ENCODE data around the gene HSPA5.
"Not testable (repeated sequence)": the region's sequence is repeated elsewhere in the genome, so short reads cannot be mapped to it uniquely, and the experiment has no call there.

HSPA5 gene

GRCh38 chr9:125258832-125259534, 17.8 kb upstream of the HSPA5 start:
- peaks cover 19% of the 10 kb centered on the region for H3K36me3 Mint-ChIP-seq (ENCODE audit: low read depth)
- no peak overlapping the region for H3K27ac Mint-ChIP-seq
- no peak overlapping the region for H3K4me3 Mint-ChIP-seq
- H3K4me1 Mint-ChIP-seq (ENCODE audit: low read depth), result peaks cover 26% of the 10 kb centered on the region
- H3K27me3 Mint-ChIP-seq, result no peaks in the 10 kb centered on the region
- H3K9me3 Mint-ChIP-seq, result no peaks in the 10 kb centered on the region
- DNase-seq, result no peak

GRCh38 chr9:125258160-125258785, 17.1 kb upstream of the HSPA5 start:
- Mint-ChIP-seq H3K27ac (no peak overlapping the region), H3K9me3 (no peaks in the 10 kb centered on the region), H3K4me3 (no peak overlapping the region), H3K36me3 (ENCODE audit: low read depth) (peaks cover 13% of the 10 kb centered on the region), H3K4me1 (ENCODE audit: low read depth) (peaks cover 19% of the 10 kb centered on the region), H3K27me3 (no peaks in the 10 kb centered on the region)
- no peak for DNase-seq

DNA sequence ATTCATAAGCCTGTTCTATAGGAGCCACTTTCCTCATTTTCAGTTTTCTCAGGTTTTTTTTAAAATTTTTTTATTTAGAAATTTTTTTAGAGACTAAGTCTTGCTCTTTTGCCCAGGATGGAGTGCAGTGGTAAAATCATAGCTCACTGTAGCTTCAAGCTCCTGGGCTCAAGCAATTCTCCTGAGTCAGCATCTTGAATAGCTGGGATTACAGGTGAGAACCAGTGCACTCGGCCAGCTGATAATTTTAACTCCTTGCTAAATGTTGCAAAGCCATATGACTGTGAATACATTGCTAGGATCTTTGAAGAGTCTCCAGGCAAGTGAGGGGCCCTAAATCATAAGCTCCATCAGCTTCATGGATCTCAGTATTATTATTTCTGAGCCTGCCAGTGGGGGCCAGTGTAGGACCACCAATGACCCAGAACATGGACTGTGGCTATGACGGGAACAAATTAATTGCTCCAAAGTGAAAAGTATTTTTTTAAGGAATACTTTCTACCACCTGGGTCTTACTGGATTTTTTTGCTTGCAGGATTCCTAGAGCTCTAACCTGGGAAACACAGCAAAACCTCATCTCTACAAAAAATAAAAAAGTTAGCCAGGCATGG, 14.7 kb upstream of the HSPA5 start:
- DNase-seq, result no peak
- H3K27me3 Mint-ChIP-seq, result no peaks in the 10 kb centered on the region

GRCh38 chr9:125254231-125254630, 13.1 kb upstream of the HSPA5 start:
- no peak for DNase-seq
- no peaks in the 10 kb centered on the region for H3K4me1 Mint-ChIP-seq (ENCODE audit: low read depth)
- H3K4me3 Mint-ChIP-seq, result no peak overlapping the region
- H3K27me3 Mint-ChIP-seq, result no peaks in the 10 kb centered on the region
- no peaks in the 10 kb centered on the region for H3K9me3 Mint-ChIP-seq
- H3K27ac Mint-ChIP-seq, result no peak overlapping the region
- H3K36me3 Mint-ChIP-seq (ENCODE audit: low read depth), result no peaks in the 10 kb centered on the region

More for the DNA sequence above, 14.7 kb upstream of the HSPA5 start:
- Mint-ChIP-seq H3K36me3 (ENCODE audit: low read depth) (no peaks in the 10 kb centered on the region), H3K4me1 (ENCODE audit: low read depth) (peaks cover 5% of the 10 kb centered on the region), H3K9me3 (no peaks in the 10 kb centered on the region), H3K4me3 (no peak overlapping the region), H3K27ac (no peak overlapping the region)

DNA sequence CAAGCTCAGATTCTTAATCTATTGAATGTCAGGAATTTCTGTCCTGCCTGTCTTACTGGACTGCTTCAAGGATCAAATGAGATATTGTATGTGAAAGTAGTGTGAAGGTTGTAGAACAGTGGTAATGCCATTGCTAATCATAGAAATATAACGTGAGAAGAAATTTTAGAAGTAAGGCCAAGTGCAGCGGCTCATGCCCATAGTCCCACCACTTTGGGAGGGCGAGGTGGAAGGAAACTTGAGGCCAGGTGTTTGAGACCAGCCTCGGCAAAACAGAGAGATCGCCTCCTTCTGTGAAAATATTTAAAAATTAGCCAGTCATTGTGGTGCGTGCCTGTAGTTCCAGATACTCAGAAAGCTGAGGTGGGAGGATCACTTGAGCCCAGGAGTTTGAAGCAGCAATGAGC, 5.1 kb upstream of the HSPA5 start:
- Mint-ChIP-seq H3K4me3 (no peak overlapping the region), H3K4me1 (ENCODE audit: low read depth) (peaks cover 15% of the 10 kb centered on the region), H3K9me3 (no peaks in the 10 kb centered on the region), H3K36me3 (ENCODE audit: low read depth) (peaks cover 10% of the 10 kb centered on the region), H3K27ac (no peak overlapping the region), H3K27me3 (no peaks in the 10 kb centered on the region)
- no peak for DNase-seq

DNA sequence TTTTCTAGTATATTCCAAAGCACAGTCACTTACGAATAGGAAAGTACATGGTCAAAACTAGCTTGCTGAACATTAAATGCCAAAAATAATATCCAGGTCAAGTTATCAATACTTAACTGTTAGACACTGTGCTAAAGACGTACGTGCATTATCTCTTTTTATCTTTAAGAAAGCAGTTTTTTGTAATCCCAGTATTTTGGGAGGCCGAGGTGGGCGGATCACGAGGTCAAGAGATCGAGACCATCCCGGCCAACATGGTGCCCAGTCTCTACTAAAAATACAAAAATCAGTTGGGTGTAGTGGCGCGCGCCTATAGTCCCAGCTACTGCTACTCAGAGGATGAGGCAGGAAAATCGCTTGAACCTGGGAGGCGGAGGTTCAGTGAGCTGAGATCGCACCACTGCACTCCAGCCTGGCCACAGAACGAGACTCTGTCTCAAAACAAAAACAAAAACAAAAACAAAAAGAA, 2.7 kb upstream of the HSPA5 start:
- H3K27ac Mint-ChIP-seq, result peak overlapping the region; percentile 87
- H3K27me3 Mint-ChIP-seq, result no peaks in the 10 kb centered on the region
- no peaks in the 10 kb centered on the region for H3K9me3 Mint-ChIP-seq
- peaks cover 25% of the 10 kb centered on the region for H3K4me1 Mint-ChIP-seq (ENCODE audit: low read depth)
- H3K36me3 Mint-ChIP-seq (ENCODE audit: low read depth), result peaks cover 34% of the 10 kb centered on the region
- no peak for DNase-seq
- no peak overlapping the region for H3K4me3 Mint-ChIP-seq

GRCh38 chr9:125241863-125242739, 958 bp upstream of the HSPA5 start:
- no peak for DNase-seq
- Mint-ChIP-seq H3K4me3 (peak overlapping the region; percentile 93), H3K9me3 (no peaks in the 10 kb centered on the region), H3K4me1 (ENCODE audit: low read depth) (peaks cover 42% of the 10 kb centered on the region), H3K27me3 (no peaks in the 10 kb centered on the region), H3K36me3 (ENCODE audit: low read depth) (peaks cover 52% of the 10 kb centered on the region), H3K27ac (peak overlapping the region; percentile 99)

DNA sequence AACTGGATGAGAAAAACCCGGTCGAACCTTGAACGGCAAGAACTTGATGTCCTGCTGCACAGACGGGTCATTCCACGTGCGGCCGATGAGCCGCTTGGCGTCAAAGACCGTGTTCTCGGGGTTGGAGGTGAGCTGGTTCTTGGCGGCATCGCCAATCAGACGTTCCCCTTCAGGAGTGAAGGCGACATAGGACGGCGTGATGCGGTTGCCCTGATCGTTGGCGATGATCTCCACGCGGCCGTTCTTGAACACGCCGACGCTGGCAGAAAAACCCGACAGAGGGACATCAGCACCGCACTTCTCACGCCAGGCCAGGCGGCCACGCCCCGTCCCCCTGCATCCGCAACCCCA, 519 bp downstream of the HSPA5 start:
- H3K36me3 Mint-ChIP-seq (ENCODE audit: low read depth), result peaks cover 66% of the 10 kb centered on the region
- H3K4me1 Mint-ChIP-seq (ENCODE audit: low read depth), result peaks cover 56% of the 10 kb centered on the region

DNA sequence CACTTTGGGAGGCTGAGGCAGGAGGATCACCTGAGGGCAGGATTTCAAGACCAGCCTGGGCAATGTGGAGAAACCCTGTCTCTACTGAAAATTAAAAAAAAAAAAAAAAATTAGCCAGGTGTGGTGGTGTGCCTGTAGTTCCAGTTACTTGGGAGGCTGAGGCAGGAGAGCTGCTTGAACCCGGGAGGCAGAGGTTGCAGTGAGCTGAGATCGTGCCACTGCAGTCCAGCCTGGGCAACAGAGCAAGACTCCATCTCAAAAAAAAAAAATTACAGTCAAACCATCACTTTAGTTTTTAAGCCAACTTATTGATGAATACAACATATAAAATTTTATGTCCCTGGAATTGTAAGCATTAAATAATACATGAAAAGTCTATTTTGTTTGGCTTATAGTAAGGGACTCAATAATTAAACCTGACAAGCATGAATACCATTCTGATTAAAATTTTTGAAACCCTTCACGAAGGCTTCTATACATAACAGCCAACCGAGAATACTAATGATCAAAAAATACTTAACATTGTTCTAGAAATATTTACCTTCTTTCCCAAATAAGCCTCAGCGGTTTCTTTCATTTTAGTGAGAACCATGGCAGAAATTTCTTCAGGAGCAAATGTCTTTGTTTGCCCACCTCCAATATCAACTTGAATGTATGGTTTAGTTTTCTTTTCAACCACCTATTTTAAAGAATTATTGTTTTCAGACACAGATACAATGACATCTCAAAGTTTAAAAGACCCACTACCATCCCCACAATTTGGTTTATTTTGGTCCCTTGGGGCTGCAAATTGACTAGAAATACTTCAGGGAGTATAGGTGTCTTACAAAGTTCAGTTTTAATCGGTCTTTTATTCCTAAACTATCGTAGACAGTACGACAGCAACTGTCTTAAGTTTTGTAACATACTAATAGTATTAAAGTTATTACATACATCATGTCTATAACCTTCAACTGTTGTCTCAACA, 1.2 kb downstream of the HSPA5 start:
- H3K9me3 Mint-ChIP-seq, result no peaks in the 10 kb centered on the region
- H3K27ac Mint-ChIP-seq, result peak overlapping the region; percentile 99
- peaks cover 73% of the 10 kb centered on the region for H3K36me3 Mint-ChIP-seq (ENCODE audit: low read depth)
- no peaks in the 10 kb centered on the region for H3K27me3 Mint-ChIP-seq
- no peak for DNase-seq
- peaks cover 63% of the 10 kb centered on the region for H3K4me1 Mint-ChIP-seq (ENCODE audit: low read depth)
- H3K4me3 Mint-ChIP-seq, result peak overlapping the region; percentile 93

More for the DNA sequence above, 519 bp downstream of the HSPA5 start:
- peak overlapping the region; percentile 93 for H3K4me3 Mint-ChIP-seq
- DNase-seq, result no peak
- H3K27ac Mint-ChIP-seq, result peak overlapping the region; percentile 99
- H3K9me3 Mint-ChIP-seq, result no peaks in the 10 kb centered on the region
- no peaks in the 10 kb centered on the region for H3K27me3 Mint-ChIP-seq

DNA sequence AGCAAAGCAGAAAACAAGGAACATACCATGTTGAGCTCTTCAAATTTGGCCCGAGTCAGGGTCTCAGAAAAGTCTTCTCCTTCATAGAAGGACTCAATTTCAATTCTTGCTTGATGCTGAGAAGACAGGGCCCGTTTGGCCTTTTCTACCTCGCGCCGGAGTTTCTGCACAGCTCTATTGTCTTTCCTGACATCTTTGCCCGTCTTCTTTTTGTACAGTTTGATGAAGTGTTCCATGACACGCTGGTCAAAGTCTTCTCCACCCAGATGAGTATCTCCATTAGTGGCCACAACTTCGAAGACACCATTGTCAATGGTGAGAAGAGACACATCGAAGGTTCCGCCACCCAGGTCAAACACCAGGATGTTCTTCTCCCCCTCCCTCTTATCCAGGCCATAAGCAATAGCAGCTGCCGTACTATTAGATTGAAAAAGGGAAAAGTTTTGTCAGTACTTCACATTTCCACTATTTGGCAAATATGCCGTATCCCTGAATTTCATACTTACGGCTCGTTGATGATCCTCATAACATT, 2.2 kb downstream of the HSPA5 start:
- Mint-ChIP-seq H3K9me3 (no peaks in the 10 kb centered on the region), H3K4me1 (ENCODE audit: low read depth) (peaks cover 64% of the 10 kb centered on the region), H3K4me3 (peak overlapping the region; percentile 93), H3K27me3 (no peaks in the 10 kb centered on the region), H3K36me3 (ENCODE audit: low read depth) (peaks cover 80% of the 10 kb centered on the region), H3K27ac (peak overlapping the region; percentile 99)
- no peak for DNase-seq

DNA sequence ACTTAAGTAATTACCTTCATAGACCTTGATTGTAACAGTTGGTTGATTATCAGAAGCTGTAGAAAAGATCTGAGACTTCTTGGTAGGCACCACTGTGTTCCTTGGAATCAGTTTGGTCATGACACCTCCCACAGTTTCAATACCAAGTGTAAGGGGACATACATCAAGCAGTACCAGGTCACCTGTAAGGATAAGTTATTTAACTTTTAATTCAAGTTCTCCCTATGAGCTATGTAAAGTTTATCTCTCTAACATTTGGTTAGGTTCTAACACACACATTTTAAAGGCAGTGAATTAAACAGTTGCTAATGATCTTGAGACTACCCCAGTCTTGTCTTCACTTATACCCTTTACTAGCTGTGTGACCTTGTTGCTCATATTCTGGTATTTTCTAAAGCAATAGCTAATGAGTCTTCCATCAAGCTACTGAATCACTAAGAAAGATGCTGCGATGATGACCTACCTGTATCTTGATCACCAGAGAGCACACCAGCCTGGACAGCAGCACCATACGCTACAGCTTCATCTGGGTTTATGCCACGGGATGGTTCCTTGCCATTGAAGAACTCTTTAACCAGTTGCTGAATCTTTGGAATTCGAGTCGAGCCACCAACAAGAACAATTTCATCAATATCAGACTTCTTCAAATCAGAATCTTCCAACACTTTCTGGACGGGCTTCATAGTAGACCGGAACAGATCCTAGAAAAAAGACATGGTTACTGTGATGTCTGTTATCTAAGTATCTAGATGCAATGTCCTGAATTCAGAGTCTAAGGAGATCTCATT, 2.8 kb downstream of the HSPA5 start:
- Mint-ChIP-seq H3K27ac (peak overlapping the region; percentile 99), H3K27me3 (no peaks in the 10 kb centered on the region), H3K4me1 (ENCODE audit: low read depth) (peaks cover 63% of the 10 kb centered on the region), H3K4me3 (peak overlapping the region; percentile 93), H3K9me3 (no peaks in the 10 kb centered on the region), H3K36me3 (ENCODE audit: low read depth) (peaks cover 86% of the 10 kb centered on the region)
- DNase-seq, result no peak

- peak overlapping the region; percentile 93 for H3K4me3 Mint-ChIP-seq
- not testable (repeated sequence) for H3K27me3 Mint-ChIP-seq
Observed at GRCh38 chr9:125236520-125237159, 4.5 kb downstream of the HSPA5 start.

More at GRCh38 chr9:125236520-125237159, 4.5 kb downstream of the HSPA5 start:
- DNase-seq, H3K9me3 Mint-ChIP-seq: not testable (repeated sequence)
- Mint-ChIP-seq H3K27ac (peak overlapping the region; percentile 99), H3K36me3 (ENCODE audit: low read depth) (peaks cover 95% of the 10 kb centered on the region), H3K4me1 (ENCODE audit: low read depth) (peaks cover 54% of the 10 kb centered on the region)

All from activated T-cell treated with anti-CD3 and anti-CD28 coated beads, Interleukin-2, amount 50 U/mL, for 24 hours (primary cell).